ENCODE data around the gene MAGEB1. TPM values are rescaled to one million over a fixed set of nuclear protein-coding genes. Genes with fewer than 3 reads are reported as not detected.

Gene MAGEB1
- total and polyA plus RNA-seq, 2 experiments from 2014 or later = 0.15 TPM; not detected in 1

DNA sequence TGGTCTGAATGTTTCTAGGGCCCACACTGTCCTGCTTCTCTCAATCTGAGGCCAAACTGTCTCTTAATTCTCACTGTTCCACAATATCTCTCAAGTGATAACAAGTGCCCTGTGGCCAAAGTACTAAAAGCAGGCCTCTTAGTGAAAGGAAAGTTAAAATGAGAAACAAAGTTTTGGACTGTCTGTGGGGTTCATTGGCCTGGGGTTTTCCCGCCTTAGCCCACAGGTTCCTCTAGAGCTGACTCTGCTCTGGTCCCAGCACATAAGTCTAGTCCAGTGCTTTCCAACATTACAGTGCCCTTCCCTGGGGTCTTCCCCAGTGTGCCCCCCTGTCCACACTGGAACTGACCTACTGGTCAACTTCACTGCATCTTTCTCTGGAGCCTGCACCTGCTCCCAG lies 6.3 kb downstream of the MAGEB1 start (continued):
- TF ChIP-seq, protein P1, sequence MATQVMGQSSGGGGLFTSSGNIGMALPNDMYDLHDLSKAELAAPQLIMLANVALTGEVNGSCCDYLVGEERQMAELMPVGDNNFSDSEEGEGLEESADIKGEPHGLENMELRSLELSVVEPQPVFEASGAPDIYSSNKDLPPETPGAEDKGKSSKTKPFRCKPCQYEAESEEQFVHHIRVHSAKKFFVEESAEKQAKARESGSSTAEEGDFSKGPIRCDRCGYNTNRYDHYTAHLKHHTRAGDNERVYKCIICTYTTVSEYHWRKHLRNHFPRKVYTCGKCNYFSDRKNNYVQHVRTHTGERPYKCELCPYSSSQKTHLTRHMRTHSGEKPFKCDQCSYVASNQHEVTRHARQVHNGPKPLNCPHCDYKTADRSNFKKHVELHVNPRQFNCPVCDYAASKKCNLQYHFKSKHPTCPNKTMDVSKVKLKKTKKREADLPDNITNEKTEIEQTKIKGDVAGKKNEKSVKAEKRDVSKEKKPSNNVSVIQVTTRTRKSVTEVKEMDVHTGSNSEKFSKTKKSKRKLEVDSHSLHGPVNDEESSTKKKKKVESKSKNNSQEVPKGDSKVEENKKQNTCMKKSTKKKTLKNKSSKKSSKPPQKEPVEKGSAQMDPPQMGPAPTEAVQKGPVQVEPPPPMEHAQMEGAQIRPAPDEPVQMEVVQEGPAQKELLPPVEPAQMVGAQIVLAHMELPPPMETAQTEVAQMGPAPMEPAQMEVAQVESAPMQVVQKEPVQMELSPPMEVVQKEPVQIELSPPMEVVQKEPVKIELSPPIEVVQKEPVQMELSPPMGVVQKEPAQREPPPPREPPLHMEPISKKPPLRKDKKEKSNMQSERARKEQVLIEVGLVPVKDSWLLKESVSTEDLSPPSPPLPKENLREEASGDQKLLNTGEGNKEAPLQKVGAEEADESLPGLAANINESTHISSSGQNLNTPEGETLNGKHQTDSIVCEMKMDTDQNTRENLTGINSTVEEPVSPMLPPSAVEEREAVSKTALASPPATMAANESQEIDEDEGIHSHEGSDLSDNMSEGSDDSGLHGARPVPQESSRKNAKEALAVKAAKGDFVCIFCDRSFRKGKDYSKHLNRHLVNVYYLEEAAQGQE (IDR thresholded peaks at IDR 0.05; ENCODE audit: unreplicated experiment) = no peak
- no peak for TF ChIP-seq CREB1 (CRISPR knock-in tag; IDR thresholded peaks at IDR 0.05; ENCODE audit: low read depth)
- TF ChIP-seq JUNB (IDR thresholded peaks at IDR 0.05; ENCODE audit: unreplicated experiment) = no peak
- no peak for TF ChIP-seq ZNF114 (CRISPR knock-in tag; IDR thresholded peaks at IDR 0.05)
- TF ChIP-seq, protein P2, sequence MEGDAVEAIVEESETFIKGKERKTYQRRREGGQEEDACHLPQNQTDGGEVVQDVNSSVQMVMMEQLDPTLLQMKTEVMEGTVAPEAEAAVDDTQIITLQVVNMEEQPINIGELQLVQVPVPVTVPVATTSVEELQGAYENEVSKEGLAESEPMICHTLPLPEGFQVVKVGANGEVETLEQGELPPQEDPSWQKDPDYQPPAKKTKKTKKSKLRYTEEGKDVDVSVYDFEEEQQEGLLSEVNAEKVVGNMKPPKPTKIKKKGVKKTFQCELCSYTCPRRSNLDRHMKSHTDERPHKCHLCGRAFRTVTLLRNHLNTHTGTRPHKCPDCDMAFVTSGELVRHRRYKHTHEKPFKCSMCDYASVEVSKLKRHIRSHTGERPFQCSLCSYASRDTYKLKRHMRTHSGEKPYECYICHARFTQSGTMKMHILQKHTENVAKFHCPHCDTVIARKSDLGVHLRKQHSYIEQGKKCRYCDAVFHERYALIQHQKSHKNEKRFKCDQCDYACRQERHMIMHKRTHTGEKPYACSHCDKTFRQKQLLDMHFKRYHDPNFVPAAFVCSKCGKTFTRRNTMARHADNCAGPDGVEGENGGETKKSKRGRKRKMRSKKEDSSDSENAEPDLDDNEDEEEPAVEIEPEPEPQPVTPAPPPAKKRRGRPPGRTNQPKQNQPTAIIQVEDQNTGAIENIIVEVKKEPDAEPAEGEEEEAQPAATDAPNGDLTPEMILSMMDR (conservative IDR thresholded peaks at IDR 0.05; ENCODE audit: low read depth in 2 of 2) = no peak

- Histone ChIP-seq H3K4me3 (no peak overlapping the region), H2AFZ (no peak overlapping the region), H3K79me2 (replicated peaks; ENCODE audit: insufficient read depth) (no peaks in the 10 kb centered on the region), H3K36me3 (ENCODE audit: insufficient read depth) (no peaks in the 10 kb centered on the region), H3K9me2 (ENCODE audit: insufficient read depth) (no peaks in the 10 kb centered on the region), H3K4me1 (ENCODE audit: insufficient read depth) (no peaks in the 10 kb centered on the region), H3K4me2 (no peak overlapping the region), H4K20me1 (replicated peaks; ENCODE audit: insufficient read depth) (no peaks in the 10 kb centered on the region), H3F3A (replicated peaks; ENCODE audit: low read depth) (no peaks in the 10 kb centered on the region), H3K27me3 (ENCODE audit: insufficient read depth) (no peaks in the 10 kb centered on the region), H3K27ac (ENCODE audit: low read depth) (no peak overlapping the region)
- Mint-ChIP-seq H3K27me3 (ENCODE audit: insufficient read depth, low read depth, poor library complexity) (no peaks in the 10 kb centered on the region), H3K9me3 (peaks cover 30% of the 10 kb centered on the region), H3K4me3 (no peak overlapping the region), H3K27ac (no peak overlapping the region), H3K4me1 (no peaks in the 10 kb centered on the region), H3K36me3 (ENCODE audit: low read depth) (peaks cover 20% of the 10 kb centered on the region)
- no peak for ATAC-seq
- no peak for DNase-seq (ENCODE audit: low spot score)
- TF ChIP-seq, protein P3, sequence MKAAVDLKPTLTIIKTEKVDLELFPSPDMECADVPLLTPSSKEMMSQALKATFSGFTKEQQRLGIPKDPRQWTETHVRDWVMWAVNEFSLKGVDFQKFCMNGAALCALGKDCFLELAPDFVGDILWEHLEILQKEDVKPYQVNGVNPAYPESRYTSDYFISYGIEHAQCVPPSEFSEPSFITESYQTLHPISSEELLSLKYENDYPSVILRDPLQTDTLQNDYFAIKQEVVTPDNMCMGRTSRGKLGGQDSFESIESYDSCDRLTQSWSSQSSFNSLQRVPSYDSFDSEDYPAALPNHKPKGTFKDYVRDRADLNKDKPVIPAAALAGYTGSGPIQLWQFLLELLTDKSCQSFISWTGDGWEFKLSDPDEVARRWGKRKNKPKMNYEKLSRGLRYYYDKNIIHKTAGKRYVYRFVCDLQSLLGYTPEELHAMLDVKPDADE (IDR thresholded peaks at IDR 0.05) = no peak
- TF ChIP-seq STAT1 (IDR thresholded peaks at IDR 0.05; ENCODE audit: unreplicated experiment) (no peak), POLR2AphosphoS5 (IDR thresholded peaks at IDR 0.05; ENCODE audit: low read depth) (no peak), CREB1 (CRISPR knock-in tag; IDR thresholded peaks at IDR 0.05; ENCODE audit: low read depth) (no peak)
- TF ChIP-seq, protein P4, sequence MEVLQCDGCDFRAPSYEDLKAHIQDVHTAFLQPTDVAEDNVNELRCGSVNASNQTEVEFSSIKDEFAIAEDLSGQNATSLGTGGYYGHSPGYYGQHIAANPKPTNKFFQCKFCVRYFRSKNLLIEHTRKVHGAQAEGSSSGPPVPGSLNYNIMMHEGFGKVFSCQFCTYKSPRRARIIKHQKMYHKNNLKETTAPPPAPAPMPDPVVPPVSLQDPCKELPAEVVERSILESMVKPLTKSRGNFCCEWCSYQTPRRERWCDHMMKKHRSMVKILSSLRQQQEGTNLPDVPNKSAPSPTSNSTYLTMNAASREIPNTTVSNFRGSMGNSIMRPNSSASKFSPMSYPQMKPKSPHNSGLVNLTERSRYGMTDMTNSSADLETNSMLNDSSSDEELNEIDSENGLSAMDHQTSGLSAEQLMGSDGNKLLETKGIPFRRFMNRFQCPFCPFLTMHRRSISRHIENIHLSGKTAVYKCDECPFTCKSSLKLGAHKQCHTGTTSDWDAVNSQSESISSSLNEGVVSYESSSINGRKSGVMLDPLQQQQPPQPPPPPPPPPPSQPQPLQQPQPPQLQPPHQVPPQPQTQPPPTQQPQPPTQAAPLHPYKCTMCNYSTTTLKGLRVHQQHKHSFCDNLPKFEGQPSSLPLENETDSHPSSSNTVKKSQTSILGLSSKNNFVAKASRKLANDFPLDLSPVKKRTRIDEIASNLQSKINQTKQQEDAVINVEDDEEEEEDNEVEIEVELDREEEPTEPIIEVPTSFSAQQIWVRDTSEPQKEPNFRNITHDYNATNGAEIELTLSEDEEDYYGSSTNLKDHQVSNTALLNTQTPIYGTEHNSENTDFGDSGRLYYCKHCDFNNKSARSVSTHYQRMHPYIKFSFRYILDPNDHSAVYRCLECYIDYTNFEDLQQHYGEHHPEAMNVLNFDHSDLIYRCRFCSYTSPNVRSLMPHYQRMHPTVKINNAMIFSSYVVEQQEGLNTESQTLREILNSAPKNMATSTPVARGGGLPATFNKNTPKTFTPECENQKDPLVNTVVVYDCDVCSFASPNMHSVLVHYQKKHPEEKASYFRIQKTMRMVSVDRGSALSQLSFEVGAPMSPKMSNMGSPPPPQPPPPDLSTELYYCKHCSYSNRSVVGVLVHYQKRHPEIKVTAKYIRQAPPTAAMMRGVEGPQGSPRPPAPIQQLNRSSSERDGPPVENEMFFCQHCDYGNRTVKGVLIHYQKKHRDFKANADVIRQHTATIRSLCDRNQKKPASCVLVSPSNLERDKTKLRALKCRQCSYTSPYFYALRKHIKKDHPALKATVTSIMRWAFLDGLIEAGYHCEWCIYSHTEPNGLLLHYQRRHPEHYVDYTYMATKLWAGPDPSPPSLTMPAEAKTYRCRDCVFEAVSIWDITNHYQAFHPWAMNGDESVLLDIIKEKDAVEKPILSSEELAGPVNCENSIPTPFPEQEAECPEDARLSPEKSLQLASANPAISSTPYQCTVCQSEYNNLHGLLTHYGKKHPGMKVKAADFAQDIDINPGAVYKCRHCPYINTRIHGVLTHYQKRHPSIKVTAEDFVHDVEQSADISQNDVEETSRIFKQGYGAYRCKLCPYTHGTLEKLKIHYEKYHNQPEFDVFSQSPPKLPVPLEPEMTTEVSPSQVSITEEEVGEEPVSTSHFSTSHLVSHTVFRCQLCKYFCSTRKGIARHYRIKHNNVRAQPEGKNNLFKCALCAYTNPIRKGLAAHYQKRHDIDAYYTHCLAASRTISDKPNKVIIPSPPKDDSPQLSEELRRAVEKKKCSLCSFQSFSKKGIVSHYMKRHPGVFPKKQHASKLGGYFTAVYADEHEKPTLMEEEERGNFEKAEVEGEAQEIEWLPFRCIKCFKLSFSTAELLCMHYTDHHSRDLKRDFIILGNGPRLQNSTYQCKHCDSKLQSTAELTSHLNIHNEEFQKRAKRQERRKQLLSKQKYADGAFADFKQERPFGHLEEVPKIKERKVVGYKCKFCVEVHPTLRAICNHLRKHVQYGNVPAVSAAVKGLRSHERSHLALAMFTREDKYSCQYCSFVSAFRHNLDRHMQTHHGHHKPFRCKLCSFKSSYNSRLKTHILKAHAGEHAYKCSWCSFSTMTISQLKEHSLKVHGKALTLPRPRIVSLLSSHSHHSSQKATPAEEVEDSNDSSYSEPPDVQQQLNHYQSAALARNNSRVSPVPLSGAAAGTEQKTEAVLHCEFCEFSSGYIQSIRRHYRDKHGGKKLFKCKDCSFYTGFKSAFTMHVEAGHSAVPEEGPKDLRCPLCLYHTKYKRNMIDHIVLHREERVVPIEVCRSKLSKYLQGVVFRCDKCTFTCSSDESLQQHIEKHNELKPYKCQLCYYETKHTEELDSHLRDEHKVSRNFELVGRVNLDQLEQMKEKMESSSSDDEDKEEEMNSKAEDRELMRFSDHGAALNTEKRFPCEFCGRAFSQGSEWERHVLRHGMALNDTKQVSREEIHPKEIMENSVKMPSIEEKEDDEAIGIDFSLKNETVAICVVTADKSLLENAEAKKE (CRISPR knock-in tag; IDR thresholded peaks at IDR 0.05) = no peak
- TF ChIP-seq, protein P1 (IDR thresholded peaks at IDR 0.05; ENCODE audit: unreplicated experiment) = no peak
Observed at GRCh38 chrX:30259927-30260326, 13.0 kb downstream of the MAGEB1 start.

Measured in GM23338 (cell line).